Activated CD4-positive, alpha-beta T cell treated with anti-CD3 and anti-CD28 coated beads, Interleukin-2, amount 50 U/mL, for 24 hours (primary cell): ENCODE data around the gene SPINK1.
A peak's percentile ranks its signal among the peaks of the same experiment; 100 is the strongest.
"Not testable (repeated sequence)": the region's sequence is repeated elsewhere in the genome, so short reads cannot be mapped to it uniquely, and the experiment has no call there.

Source experiments
- DNase-seq, 2 donors: peaks; one replicate each; pipeline ENCODE4 v3.0.0-alpha.2; 2020; ENCODE audit warnings: low read depth in 1 of 2, low spot score in 1 of 2

Gene SPINK1, protein sequence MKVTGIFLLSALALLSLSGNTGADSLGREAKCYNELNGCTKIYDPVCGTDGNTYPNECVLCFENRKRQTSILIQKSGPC

DNA sequence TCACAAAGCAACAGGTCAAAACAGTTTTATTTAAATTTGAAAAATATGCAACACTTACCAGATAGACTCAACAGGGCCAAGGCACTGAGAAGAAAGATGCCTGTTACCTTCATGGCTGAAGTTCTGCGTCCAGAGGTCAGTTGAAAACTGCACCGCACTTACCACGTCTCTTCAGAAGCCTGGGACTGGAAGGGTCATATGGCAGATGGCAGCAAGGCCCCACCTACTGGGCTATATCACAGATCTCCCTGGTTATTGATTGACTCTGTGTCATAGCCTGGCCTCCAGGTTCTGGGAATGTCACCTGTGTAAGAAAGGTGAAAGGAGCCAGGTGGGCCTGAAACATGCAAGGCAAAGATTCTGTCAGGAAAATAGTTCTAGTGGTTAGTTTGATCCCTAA is at the start of gene SPINK1:
Gene SPINK1 (minus strand): TSS at position 207 of the 400 bp plus-strand sequence. CDS start 94 bp downstream, at position 113.
- no peak for DNase-seq

DNA sequence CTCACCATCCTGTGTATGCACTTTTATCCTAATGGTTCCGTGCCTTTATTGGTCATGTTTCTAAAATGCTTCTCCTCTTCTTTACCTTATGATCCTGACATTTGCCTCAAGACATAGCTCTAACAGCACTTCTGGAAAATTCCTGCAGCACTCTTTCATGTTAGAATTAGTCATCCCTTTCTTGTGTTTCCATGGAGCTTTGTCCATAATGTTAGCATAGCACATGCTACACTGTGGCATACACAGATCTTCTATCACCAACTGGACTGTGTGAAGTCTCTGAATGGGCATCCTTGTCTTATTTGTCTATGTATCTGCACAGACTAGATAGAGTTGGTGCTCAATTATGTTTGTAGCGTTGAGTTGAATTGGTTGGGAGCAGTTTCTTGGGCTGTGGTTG is 49.0 kb upstream of the SPINK1 start:
- no peak for DNase-seq

DNA sequence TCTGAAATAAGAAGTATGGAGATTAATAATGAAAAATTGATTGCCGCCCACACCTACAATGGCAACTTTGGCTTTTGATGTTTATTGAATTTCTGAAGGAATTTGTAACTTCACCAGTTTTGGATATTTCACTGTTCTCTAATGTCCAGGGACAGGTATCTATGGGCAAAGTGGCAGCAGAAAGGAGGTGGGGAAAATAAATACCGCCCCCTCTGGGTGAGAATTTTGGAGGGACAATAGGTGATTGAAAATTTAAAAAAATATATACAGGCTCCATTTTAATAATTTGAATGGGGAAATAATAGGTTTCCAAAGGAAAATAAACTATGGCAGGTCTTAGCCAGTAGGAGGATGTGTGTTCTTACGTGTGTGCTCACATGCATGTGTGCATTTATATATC is 48.3 kb upstream of the SPINK1 start:
- DNase-seq: no peak

DNA sequence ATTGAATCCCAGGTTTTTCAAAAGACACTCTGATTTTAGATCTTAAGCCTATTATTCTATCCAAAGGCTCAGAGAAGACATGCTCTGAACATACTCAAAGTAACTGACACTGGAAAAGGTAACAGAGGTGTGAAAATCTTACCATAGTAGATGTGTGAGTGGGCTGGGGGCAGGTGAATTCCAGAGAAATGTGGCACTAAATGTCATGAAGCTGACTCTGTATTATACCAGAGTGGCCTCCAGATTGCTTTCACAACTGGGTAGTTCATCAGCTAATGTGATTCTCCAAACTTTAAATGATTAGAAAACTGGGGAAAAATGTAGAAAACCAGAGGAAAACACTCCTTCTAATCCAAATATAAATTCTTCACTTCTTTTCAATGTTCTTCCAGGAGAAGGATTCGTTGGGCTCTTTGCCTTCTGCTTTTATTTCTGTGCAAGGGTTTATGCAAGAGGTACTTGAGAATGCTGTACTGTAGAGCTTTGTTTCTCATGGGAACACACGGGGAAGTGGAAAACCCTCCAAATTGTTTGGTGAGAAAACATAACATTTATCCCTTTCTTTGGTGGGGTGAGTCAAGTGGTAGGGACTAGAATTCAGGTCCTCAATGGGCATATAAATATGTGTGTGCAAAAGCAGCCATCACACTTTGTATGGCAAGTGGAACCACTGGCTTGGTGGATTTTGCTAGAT is 46.7 kb upstream of the SPINK1 start, which contains the start of gene SCGB3A2:
Gene SCGB3A2 (plus strand): TSS at position 646 of the 694 bp plus-strand sequence. CDS start 93 bp downstream, outside the sequence.
- no peak for DNase-seq

DNA sequence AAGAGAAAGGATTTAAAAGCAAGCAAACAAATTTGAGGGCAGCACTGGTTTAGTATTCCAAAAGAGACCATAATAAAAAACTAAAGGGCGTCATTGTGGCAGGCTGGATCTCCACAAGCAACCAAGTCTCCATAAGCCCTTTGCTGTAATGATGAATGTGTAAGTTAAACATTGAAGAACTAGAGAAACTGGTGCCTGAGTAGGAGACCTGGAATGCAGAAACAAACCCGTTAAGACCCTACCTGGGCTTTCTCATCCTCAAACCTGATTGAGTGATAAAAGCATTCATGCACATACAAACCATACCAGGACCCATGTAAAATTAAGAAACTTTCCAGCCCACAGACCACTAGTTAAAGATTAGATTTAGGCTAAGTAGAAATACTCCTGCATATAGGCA is 45.2 kb upstream of the SPINK1 start:
- no peak for DNase-seq

DNA sequence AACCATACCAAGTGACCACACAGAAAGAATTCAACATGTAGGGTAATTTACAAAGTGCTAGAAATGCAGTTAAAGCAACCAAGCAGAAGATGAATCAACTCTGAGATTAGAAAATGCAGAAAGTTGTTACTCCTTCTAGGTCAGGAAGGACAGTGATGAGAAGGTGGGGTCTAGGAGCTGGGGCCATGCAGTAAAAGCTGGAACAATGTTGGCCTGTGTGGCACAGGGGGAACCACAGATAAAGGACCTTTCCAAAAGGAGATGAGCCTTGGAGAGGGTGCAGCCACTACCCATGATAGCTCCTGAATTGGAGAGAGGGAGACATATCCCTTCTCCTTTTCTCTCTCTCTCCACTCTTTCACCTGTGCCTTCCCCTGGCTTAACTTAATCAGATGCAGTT is 44.7 kb upstream of the SPINK1 start:
- no peak for DNase-seq

DNA sequence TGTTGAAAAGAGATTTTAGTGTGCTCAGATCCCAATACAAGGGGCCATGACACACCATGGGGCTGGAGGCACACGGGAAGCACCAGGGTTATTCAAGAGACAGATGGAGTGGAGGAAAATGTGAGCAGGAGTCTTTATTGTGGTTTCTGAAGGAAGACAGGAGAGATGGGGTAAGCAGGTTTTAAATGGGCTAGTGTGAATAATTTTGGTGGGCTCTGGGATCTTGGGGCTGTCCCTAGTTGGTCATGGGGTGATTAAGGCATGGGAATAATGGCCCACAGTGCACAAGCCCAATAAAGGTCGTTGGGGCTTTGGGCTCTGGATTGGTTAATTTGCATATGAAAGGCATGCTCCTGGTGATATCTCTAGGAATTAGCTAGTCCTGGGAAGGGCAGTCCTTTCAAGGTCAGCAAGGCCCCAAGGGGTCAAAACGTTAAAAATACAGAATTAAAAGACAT is 43.5 kb upstream of the SPINK1 start:
- DNase-seq: no peak

DNA sequence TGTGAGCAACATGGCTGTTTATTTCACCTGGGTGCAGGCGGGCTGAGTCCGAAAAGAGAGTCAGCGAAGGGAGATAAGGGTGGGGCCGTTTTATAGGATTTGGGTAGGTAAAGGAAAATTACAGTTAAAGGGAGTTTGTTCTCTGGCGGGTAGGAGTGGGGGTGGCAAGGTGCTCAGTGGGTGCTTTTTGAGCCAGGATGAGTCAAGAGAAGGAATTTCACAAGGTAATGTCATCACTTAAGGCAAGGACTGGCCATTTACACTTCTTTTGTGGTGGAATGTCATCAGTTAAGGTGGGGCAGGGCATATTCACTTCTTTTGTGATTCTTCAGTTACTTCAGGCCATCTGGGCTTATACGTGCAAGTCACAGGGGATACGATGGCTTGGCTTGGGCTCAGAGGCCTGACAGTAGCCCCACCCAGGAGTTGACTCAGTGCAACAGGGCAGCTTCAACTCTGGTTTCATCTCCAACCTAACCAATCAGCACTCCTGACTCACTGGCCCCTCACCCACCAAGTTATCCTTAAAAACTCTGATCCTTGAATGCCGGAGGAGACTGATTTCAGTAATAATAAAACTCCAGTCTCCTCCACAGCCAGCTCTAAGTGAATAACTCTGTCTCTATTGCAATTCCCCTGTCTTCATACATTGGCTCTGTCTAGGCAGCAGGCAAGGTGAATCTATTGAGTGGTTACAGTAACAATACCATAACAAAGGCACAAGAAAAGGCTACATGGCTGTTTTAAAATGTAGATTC is 42.8 kb upstream of the SPINK1 start:
- DNase-seq: not testable (repeated sequence)

DNA sequence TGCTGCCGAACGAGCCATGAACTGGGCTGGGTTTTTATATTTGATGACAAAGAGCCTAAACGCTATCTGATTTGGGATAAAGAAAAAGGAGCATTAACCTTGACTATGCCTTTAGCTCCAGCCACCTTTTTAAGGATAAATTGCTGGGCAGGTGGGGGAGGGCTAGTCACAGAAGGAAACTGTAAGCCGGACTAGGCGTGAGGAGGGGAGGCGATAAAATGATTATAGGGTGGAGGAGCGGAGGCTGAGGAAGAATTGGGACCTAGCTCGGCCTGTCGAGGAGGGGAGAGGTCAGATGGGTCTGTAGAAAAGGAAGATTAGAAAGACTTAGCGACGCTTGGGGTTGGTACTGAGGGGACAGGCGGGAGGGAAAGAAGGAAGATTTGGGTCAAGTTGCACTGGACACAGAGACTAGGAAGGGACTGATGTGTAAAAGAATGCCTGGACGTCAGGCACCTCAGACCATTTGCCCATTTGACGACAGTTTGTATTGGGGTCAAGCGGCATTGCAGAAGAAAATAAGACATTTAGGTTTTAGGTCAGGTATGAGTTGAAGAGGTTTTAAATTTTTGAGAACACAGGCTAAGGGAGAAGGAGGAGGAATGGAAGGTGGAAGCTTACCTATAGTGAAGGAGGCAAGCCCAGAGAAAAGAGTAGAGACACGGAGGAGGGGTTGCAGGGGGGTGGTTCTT is 41.4 kb upstream of the SPINK1 start:
- not testable (repeated sequence) for DNase-seq

DNA sequence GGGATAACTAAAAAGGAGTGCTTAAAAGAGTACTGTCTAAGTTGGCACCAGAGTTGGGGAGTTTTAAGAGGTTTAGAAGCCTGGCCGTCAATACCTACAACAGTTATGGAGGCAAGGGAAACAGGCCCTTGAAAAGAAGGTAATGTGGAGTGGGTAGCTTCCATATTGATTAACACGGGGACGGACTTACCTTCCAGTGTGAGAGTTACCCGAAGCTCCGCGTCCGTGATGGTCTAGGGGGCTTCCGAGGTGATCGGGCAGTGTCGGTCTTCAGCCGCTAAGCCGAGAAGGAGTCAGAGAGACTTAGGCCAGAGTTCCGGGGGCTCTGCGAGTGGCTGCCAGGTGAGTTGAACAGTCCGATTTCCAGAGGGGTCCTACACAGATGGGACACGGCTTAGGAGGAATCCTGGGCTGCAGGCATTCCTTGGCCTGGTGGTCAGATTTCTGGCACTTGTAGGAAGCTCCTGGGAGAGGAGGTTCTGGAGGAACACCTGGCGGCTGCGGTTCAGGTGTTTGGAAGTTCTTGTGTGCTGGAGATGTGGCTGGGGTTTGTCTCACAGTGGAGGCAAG is 40.6 kb upstream of the SPINK1 start:
- not testable (repeated sequence) for DNase-seq

DNA sequence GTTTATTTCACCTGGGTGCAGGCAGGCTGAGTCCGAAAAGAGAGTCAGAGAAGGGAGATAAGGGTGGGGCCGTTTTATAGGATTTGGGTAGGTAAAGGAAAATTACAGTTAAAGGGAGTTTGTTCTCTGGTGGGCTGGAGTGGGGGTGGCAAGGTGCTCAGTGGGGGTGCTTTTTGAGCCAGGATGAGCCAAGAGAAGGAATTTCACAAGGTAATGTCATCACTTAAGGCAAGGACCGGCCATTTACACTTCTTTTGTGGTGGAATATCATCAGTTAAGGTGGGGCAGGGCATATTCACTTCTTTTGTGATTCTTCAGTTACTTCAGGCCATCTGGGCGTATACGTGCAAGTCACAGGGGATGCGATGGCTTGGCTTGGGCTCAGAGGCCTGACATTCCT is 38.4 kb upstream of the SPINK1 start:
- DNase-seq: not testable (repeated sequence)

DNA sequence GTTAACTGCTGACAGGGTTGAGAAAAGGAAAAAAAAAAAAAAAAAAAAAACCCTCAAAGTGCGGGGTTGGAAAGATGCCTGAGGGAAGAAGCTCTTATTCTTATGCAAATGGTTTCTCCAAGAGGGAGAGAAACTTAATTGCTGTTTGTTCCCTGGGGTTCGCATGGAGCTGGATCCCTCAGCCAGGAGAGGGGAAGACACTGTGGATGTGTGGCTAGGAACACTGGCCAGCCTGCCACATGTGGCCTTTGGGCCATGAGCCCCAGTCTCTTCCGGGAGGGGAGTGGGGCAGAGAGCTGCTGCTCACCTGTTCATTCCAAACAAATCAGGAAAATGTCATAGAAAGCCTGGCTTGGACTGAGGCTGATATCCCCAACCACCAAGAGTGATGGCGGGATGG is 37.6 kb upstream of the SPINK1 start:
- DNase-seq: no peak

DNA sequence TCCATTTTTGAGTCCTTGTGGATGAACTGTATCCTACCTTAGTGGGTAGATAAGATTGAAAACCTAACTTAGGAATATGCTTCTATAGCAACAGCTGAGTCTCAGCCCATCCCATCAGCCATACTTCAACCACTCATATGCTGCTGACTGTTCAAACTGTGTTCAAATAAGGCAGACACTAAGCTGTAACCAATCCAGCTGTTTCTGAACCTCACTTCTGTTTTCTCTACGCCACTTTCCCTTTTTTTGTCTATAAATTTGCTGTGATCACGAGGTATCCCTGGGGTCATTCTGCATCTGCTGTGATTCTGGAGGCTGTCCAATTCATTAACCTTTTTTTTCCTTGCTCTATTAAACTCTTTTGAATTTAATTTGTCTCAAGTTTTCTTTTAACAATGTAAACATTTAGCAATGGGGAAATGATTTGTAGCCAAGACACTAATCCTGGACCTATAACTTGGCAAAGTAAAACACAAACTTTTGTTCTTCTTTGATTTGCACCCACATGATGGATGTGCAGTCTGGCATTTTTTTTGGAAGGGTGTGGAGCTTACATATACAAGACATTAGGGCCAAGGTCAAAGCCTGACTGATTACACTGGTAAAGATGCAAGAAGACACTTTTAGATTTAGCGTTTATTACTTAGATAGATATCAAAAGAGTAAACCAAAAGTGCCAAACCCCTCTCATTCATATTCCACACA is 32.1 kb upstream of the SPINK1 start:
- no peak for DNase-seq

DNA sequence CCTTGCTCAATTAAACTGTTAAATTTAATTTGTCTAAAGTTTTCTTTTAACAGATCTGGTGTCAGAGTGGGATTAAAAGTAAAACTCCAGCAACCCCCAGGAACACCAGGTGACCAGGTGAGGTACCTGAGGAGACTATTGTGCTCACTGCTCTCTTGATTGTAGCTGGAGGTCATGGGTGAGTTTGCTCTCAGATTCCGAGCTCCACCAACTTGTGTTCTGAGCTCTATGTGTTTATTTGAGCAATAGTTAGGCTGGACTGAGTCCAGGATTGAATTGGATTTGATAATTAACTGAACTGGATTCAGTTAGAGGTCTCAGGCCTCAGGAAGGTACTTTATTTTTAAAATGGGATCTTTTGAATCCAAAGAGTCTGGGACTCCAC is 29.2 kb upstream of the SPINK1 start:
- no peak for DNase-seq

DNA sequence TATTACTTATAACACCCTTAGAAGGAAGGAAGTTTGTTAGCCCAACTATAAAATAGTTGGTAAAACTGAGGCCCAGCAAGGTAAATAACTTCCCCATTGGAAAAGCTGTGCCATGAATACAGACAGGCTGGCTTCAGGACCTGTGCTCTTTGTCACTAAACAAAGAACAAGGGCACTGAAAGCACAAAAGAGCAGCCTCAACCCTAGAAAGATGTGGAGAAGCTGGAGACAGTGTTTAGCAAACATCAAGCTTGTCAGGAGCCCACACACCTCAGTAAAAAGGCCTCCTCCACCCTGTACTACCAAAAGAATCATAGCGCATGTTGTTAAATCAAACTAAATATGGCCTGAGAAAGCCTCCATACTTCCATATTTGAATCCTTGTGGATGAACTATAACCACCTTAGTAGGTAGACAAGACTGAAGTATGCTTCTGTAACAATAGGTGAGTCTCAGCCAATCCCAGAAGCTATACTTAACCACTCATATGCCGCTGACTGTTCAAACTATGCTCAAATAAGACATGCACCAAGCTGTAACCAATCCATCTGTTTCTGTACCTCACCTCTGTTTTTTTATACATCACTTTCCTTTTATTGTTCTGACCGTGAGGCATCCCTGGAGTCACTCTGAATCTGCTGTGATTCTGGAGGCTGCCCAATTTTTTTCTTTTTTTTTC is 28.6 kb upstream of the SPINK1 start:
- DNase-seq: no peak

DNA sequence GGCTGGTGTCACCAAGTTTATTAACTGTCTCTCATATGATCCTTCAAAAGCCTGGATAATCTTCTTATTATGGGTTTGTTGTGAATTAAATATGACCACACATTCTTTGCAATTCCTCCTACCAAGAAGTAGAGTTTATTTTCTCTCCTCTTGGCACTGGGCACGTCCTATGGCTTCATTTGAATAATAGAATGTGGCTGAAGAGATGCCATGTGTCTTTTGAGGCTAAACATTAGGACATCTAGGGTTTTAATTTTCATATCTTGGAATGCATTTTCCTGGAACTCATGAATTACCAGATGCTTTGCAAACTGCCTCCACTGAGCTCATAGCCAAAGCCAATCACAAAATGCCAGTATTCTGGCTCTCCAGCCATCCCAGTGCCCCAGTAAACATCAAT is 27.1 kb upstream of the SPINK1 start:
- no peak for DNase-seq

DNA sequence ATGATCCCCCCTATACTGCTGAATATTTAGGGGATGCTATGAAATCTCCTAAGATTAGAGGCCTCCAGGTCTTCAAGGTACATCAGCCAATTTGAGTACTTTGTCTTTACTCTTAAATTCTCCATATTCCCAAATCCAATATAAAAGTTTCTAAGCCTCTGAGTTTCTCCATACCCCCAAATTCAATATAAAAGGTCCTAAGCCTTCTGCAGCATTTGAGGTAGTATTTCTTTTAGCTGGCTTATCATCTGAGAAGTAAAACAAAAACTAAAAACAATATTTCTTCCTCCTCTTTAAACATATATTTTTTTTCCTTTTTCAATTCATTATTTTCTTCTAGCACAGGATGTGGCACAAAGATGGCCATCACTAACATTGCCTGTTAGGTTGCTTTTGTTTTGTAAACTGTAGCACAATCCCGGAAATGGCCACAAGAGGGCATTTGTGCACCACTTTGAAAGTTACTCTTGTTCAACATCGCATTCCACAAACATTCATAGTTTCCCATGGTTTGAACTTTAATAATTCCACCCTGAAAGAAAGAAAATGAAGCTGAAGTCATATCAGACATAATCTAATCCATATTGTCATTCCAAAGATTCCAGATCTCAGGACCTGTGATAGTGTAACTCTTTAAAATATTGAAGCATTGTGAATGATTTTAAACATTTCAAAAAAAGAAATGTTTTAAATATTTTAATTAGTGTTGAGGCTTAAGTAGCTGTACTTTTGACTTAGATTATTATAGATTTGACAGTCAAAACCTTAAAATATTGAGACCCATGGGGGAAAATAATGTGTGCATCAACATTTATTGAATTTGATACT is 26.0 kb upstream of the SPINK1 start:
- peak in 1 of 2 donors; percentile 9 for DNase-seq

DNA sequence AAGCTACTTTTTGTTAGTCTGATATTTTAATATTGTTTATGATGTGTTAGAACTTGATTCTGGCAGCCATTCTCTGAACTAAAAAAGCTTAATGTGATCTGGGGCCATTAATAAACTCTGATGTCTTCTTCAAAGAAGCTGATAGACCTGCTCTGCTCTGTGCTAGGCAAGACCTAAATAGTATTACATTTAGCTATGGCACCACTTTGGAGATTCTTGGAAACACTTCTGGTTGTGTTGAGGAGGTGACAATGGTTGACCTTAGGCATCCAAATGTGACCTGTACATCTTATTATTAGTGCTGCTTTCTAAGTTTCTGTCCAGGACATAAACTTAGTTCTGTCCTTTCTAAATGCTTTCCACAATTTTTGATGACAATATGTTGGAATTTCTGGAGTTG is 25.3 kb upstream of the SPINK1 start:
- DNase-seq: no peak

DNA sequence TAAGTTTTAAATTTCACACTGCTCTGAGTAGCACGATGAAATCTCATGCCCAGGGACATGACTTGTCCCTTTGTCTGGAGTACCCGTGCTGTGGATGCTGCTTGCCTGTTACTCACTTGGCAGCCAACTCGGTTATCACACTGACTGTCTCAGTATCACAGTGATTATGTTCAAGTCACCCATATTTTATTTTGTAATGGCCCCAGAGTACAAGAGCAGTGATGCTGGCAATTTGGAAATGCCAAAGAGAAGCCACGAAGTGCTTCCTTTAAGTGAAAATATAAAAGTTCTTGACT is 24.3 kb upstream of the SPINK1 start:
- DNase-seq: no peak
